HEK293 (cell line): Measurements from ENCODE around the gene IDH1.

ENCODE experiments used
- CTCF ChIP-seq: fragments of 450-650 bp; formaldehyde crosslinking; IDR thresholded peaks from 2 replicates; pipeline ENCODE4 v1.5.1; 2016; ENCODE audit warnings: missing biosample characterization, missing genetic modification characterization
- ELK4 ChIP-seq: IDR thresholded peaks from 2 replicates; pipeline ENCODE4 v1.6.1; 2011; ENCODE audit warnings: mild to moderate bottlenecking, low read depth, low read length, borderline replicate concordance
- FEZF1 ChIP-seq: fragments of 450-650 bp; formaldehyde crosslinking; IDR thresholded peaks from 2 replicates; pipeline ENCODE4 v1.5.1; 2016; ENCODE audit warnings: missing biosample characterization, missing genetic modification characterization
- KLF16 ChIP-seq: fragments of 450-650 bp; formaldehyde crosslinking; IDR thresholded peaks from 2 replicates; pipeline ENCODE4 v1.5.1; 2017; ENCODE audit warnings: missing biosample characterization, missing genetic modification characterization
- PATZ1 ChIP-seq: fragments of 450-650 bp; formaldehyde crosslinking; IDR thresholded peaks from 2 replicates; pipeline ENCODE4 v1.5.1; 2016; ENCODE audit warnings: missing biosample characterization, missing genetic modification characterization
- SCRT1 ChIP-seq: fragments of 450-650 bp; formaldehyde crosslinking; IDR thresholded peaks from 2 replicates; pipeline ENCODE4 v1.5.1; 2016; ENCODE audit warnings: missing biosample characterization, missing genetic modification characterization, borderline replicate concordance
- ZNF274 ChIP-seq, 2 experiments: fragments of 200-500 bp in 1 of 2; fragments of 450-650 bp in 1 of 2; sonication (Bioruptor generic) in 1 of 2; formaldehyde crosslinking in 1 of 2; IDR thresholded peaks; 2 replicates each; pipeline versions ENCODE4 v1.5.1 to v1.6.1; 2014 to 2016; ENCODE audit warnings: borderline replicate concordance in 1 of 2, inconsistent platforms in 1 of 2, low read length in 1 of 2, missing biosample characterization in 1 of 2, missing genetic modification characterization in 1 of 2
- ZNF549 ChIP-seq: fragments of 450-650 bp; IDR thresholded peaks from 2 replicates; pipeline ENCODE4 v1.5.1; 2018; ENCODE audit warnings: missing biosample characterization, missing genetic modification characterization, mild to moderate bottlenecking, inconsistent platforms, moderate library complexity
- ZNF707 ChIP-seq: fragments of 450-650 bp; formaldehyde crosslinking; IDR thresholded peaks from 2 replicates; pipeline ENCODE4 v1.5.1; 2016; ENCODE audit warnings: missing biosample characterization, missing genetic modification characterization

GRCh38 chr2:208304157-208304556 is 49.3 kb upstream of the IDH1 start:
- no peak for TF ChIP-seq ZNF707 (tag by site-specific recombination)
- no peak for TF ChIP-seq ZNF274 (IDR thresholded peaks at IDR 0.05; ENCODE audit: low read length)
- TF ChIP-seq ZNF274 (tag by site-specific recombination; IDR thresholded peaks at IDR 0.05; ENCODE audit: borderline replicate concordance), result no peak
- no peak for TF ChIP-seq FEZF1
- TF ChIP-seq SCRT1 (tag by site-specific recombination), result no peak
- no peak for TF ChIP-seq CTCF
- TF ChIP-seq ELK4, result no peak
- TF ChIP-seq PATZ1 (tag by site-specific recombination), result no peak
- TF ChIP-seq ZNF549 (tag by site-specific recombination), result no peak
- TF ChIP-seq KLF16 (tag by site-specific recombination), result no peak
